ENCODE results near the gene NEFH.

DNA sequence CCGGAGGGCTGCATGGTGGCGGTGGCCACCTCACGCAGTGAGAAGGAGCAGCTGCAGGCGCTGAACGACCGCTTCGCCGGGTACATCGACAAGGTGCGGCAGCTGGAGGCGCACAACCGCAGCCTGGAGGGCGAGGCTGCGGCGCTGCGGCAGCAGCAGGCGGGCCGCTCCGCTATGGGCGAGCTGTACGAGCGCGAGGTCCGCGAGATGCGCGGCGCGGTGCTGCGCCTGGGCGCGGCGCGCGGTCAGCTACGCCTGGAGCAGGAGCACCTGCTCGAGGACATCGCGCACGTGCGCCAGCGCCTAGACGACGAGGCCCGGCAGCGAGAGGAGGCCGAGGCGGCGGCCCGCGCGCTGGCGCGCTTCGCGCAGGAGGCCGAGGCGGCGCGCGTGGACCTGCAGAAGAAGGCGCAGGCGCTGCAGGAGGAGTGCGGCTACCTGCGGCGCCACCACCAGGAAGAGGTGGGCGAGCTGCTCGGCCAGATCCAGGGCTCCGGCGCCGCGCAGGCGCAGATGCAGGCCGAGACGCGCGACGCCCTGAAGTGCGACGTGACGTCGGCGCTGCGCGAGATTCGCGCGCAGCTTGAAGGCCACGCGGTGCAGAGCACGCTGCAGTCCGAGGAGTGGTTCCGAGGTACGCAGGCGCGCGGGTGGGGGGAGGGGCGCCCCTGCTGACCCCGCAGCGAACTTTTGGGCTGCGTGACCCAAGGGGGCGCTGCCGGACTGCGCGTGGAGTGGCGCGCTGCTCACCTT is 670 bp downstream of the NEFH start:
- no peak for TF ChIP-seq EZH2 (IDR thresholded peaks at IDR 0.05; ENCODE audit: borderline replicate concordance, insufficient read depth, low read depth, low read length, poor library complexity, severe bottlenecking)
- TF ChIP-seq, protein P1, sequence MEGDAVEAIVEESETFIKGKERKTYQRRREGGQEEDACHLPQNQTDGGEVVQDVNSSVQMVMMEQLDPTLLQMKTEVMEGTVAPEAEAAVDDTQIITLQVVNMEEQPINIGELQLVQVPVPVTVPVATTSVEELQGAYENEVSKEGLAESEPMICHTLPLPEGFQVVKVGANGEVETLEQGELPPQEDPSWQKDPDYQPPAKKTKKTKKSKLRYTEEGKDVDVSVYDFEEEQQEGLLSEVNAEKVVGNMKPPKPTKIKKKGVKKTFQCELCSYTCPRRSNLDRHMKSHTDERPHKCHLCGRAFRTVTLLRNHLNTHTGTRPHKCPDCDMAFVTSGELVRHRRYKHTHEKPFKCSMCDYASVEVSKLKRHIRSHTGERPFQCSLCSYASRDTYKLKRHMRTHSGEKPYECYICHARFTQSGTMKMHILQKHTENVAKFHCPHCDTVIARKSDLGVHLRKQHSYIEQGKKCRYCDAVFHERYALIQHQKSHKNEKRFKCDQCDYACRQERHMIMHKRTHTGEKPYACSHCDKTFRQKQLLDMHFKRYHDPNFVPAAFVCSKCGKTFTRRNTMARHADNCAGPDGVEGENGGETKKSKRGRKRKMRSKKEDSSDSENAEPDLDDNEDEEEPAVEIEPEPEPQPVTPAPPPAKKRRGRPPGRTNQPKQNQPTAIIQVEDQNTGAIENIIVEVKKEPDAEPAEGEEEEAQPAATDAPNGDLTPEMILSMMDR (IDR thresholded peaks at IDR 0.05), result no peak
